ENCODE measurements around the gene FILIP1.

The FILIP1 gene

DNA sequence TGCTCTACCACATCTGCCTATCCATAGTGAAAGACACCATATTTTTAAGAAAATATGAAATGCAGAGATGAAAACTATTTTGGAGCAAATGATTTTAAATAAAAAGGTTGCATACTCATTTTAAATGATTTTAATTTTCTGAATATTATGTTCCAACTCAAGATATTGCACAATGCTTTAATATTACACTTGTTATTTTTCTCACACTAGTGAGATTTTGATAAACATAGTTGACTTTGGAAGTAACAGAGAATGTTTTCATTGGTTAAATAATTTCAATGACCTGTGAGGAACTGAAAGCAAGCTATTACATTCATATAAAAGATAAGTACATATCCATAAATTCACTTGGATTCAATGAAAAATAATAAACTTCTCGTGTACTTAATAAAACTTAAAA, 201.9 kb downstream of the FILIP1 start:
- no peak for DNase-seq (ENCODE audit: low read depth)

DNA sequence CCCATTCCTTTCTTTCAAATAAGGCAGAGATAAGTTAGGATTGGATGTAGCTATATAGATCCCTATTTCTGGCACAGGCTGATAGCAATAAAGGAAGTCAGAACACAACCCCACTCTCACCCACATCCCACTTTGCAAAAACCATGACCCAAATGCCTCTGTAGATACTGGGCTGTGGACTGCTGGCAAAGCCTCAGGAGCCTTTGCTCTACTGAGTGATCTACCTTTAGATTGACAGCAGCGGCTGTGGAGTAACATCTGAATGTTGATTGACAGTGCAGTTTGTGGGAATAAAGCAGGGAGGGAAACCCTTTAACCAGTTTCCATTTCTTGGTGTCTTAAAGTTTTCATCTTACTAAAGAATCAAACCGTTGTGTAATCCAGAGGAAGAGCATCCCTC, 202.3 kb downstream of the FILIP1 start:
- no peak for DNase-seq (ENCODE audit: low read depth)

- no peak for DNase-seq (ENCODE audit: low read depth)
Measured at GRCh38 chr6:75290136-75290945, 203.3 kb downstream of the FILIP1 start.

GRCh38 chr6:75288023-75288422, 205.6 kb downstream of the FILIP1 start:
- DNase-seq (ENCODE audit: low read depth), result no peak

GRCh38 chr6:75287424-75287823, 206.2 kb downstream of the FILIP1 start:
- no peak for DNase-seq (ENCODE audit: low read depth)

GRCh38 chr6:75286955-75287354, 206.6 kb downstream of the FILIP1 start:
- no peak for DNase-seq (ENCODE audit: low read depth)

DNA sequence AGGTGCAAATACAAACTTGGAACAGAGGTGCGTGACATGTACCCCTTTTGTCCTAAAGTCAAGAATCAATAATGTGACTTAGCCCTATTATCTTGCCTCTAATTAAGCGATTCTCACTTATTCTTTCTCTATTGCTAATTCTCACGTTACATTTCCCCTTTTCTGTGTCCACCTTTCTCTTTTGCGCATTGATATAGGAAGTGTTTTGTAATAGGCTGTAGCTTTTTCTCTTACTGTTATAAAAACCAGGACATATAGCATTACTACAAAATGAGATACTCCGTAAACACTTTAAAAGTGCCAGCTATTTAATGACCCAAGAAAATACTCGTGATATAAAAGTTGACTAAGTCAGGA, 208.3 kb downstream of the FILIP1 start:
- DNase-seq (ENCODE audit: low read depth), result no peak

DNA sequence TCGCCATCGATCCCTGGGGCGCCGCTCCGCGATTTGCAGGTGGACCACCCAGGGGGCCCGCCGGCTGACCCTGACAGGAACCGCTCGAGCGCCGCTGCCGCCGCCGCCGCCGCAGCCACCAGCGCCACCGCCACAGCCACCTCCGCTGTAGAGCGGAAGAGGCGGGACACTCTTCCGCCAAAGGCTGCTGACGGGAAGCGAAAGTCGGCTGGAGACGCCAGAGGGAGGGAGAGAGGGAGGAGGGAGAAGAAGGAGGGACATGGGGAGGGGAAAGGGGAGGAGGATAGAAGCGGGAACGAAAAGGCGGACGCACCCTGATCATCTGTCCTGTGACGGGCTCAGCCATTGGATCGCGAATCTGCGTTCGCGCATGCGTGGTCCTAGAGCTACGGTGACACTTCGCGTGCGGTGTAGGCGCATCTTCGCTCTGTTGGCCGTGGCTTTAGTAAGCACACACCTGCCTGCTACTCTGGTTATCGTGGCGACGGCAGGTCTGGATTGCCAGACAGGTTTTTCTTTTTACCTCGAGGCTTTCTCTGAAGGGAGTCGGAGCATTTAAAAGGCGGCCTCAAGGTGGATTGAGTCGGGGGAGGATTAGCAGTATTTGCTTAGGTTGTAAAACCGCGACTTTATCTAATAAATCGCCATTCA, 208.8 kb downstream of the FILIP1 start, which contains the start of gene TMEM30A:
Gene TMEM30A (minus strand): TSS at position 161 of the 651 bp plus-strand sequence. CDS start 154 bp downstream, at position 7.
- peak; percentile 99 for DNase-seq (ENCODE audit: low read depth)

GRCh38 chr6:75283907-75284631, 209.5 kb downstream of the FILIP1 start:
- no peak for DNase-seq (ENCODE audit: low read depth)

GRCh38 chr6:75282706-75283105, 210.9 kb downstream of the FILIP1 start:
- DNase-seq (ENCODE audit: low read depth), result no peak

- no peak for DNase-seq (ENCODE audit: low read depth)
Measured at GRCh38 chr6:75281653-75282052, 211.9 kb downstream of the FILIP1 start.

- DNase-seq (ENCODE audit: low read depth), result no peak
Measured at GRCh38 chr6:75280131-75280855, 213.3 kb downstream of the FILIP1 start.

DNA sequence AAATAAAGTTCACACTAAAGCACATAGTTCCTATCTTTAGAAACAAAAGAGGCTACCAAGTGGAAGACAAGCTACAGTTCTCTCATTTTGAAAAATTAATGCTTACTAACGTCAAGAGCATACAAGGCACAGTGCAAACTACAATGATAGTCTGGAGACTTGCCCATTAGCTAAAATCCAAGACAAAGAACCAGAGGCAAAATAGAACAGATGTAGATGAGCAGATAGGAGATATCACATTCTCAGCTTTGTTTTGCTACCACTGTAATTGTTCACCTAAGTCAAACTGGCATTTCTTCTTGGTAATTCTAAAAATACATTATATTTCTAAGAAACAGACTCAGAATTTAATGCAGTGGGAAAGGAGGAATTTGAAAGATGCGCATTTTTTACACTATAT, 214.2 kb downstream of the FILIP1 start:
- no peak for DNase-seq (ENCODE audit: low read depth)

- no peak for DNase-seq (ENCODE audit: low read depth)
Measured at GRCh38 chr6:75278474-75279077, 215.0 kb downstream of the FILIP1 start.

DNA sequence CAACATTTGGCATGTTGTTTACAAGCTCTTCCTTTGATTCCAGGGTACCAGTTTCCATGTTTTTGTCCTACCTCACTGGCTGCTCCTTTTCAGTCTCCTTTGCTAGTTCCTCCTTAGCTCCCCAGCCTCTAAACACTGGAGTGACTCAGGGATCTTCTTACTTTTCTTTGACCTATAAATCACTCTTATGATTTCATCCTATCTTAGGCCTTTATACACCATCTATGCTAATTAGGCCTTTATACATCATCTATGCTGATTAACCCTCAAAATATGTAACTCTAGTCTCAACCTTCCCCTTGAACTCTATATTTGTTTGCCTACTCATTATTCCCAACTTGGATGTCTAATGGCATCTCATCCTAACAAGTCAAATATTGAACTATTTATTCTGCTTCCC, 218.5 kb downstream of the FILIP1 start:
- DNase-seq (ENCODE audit: low read depth), result peak; percentile 84

DNA sequence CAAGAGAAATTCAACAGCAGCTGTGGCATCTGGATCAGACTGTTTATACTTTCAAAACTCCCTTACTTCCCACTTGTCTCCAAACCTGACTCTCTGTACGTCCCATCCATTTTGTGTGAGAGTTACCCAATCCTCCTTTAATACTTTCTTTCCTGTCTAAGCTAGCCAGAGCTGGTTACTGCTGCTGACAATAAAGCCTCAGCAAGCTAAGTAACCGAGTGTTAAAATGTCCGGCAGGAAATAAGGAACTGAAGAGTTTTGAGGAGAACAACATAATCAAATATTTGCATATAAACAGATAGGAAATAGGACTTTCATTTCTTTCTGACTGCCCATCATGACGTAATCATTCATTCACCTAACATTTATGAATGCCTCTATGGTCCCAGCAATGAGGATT, 220.6 kb downstream of the FILIP1 start:
- DNase-seq (ENCODE audit: low read depth), result no peak

- DNase-seq (ENCODE audit: low read depth), result peak; percentile 43
Measured at GRCh38 chr6:75272145-75272840, 221.3 kb downstream of the FILIP1 start.

DNA sequence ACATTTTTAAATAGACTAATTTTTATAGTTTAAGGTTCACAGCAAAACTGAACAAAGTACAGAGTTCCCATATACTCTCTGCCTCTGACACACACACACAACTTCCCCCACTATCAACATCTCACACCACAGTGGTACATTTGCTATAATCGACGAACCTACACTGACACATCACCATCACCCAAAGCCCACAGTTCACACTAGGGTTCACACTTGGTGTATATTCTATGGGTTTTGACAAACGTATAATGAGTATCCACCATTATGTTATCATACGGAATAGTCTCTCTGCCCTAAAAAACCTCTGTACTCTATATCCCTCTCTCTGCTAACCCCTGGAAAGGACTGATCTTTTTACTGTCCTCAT, 224.6 kb downstream of the FILIP1 start:
- DNase-seq (ENCODE audit: low read depth), result no peak

- no peak for DNase-seq (ENCODE audit: low read depth)
Measured at GRCh38 chr6:75268121-75268987, 225.2 kb downstream of the FILIP1 start.

GRCh38 chr6:75267461-75267860, 226.1 kb downstream of the FILIP1 start:
- no peak for DNase-seq (ENCODE audit: low read depth)
